ENCODE measurements around the gene ZDHHC13. TPM values are rescaled to one million over a fixed set of nuclear protein-coding genes. Genes with fewer than 3 reads are reported as not detected.
"Not testable (repeated sequence)": the region's sequence is repeated elsewhere in the genome, so short reads cannot be mapped to it uniquely, and the experiment has no call there.

ZDHHC13 gene
- polyA plus RNA-seq, 4 donors = 5.7 to 21.7 (median 14.5) TPM

DNA sequence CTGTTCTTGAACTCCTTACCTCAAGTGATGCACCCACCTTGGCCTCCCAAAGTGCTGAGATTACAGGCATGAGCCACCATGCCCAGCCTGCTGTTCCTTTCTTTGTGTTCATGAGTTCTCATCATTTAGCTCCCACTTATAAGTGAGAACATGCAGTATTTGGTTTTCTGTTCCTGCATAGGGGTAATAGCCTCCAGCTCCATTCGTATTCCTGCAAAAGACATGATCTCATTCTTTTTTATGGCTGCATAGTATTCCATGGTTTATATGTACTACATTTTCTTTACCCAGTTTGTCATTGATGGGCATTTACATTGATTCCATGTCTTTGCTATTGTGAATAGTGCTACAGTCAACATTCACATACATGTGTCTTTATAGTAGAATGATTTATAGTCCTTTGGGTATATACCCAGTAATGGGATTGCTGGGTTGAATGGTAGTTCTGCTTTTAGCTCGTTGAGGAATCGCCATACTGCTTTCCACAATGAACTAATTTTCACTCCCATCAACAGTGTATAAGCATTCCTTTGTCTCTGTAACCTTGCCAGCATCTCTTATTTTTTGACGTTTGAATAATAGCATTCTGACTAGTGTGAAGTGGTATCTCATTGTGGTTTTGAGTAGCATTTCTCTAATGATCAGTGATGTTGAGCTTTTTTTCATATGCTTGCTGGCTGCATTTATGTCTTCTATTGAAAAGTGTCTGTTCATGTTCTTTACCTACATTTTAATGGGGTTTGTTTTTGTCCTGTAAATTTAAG is 9.8 kb downstream of the ZDHHC13 start:
- H3K27me3 ChIP-seq (ENCODE audit: control insufficient read depth in 3 of 3, insufficient read depth in 3 of 3, low read length in 3 of 3); H3K4me3 ChIP-seq (ENCODE audit: low read depth in 1 of 3, low read length in 3 of 3); DNase-seq; FAIRE-seq; H3K4me1 ChIP-seq (ENCODE audit: control insufficient read depth in 3 of 3, insufficient read depth in 2 of 3, low read depth in 1 of 3, low read length in 2 of 3); H3K9me3 ChIP-seq (ENCODE audit: control insufficient read depth in 2 of 2, insufficient read depth in 1 of 2, low read depth in 1 of 2, low read length in 1 of 2); H3K27ac ChIP-seq (ENCODE audit: low read depth in 1 of 3, low read length in 2 of 3); H3K36me3 ChIP-seq (ENCODE audit: control insufficient read depth in 3 of 3, insufficient read depth in 2 of 3, low read depth in 1 of 3, low read length in 3 of 3): not testable (repeated sequence)
- WGBS, 3 donors = 93 to 96% (median 94%) methylated on average over 4 of the region's 4 CpGs

DNA sequence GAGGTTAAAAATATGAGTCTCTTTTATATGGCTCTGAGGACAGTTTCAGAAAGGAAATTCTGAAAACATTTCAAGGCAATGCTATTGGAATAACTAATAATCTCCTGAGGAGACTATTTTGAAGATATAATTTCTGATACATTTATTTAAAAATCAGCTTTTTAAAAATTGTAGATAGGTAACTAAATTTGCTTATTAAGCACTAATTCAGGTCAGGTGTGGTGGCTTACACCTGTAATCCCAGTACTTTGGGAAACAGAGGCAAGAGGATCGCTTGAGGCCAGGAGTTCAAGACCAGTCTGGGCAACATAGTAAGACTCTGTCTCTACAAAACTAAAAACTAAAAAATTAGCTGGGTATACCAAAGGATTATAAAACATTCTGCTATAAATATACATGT is 17.0 kb downstream of the ZDHHC13 start:
- FAIRE-seq (no peak), DNase-seq (no peak)
- peaks cover 0 to 22% of the 10 kb centered on the region in 2 donors for H3K9me3 ChIP-seq (ENCODE audit: control insufficient read depth in 2 of 2, insufficient read depth in 1 of 2, low read depth in 1 of 2, low read length in 1 of 2)
- peaks cover 0 to 10% (median 3%) of the 10 kb centered on the region in 3 donors for H3K36me3 ChIP-seq (ENCODE audit: control insufficient read depth in 3 of 3, insufficient read depth in 2 of 3, low read depth in 1 of 3, low read length in 3 of 3)
- no peaks in the 10 kb centered on the region for H3K4me1 ChIP-seq (ENCODE audit: control insufficient read depth in 3 of 3, insufficient read depth in 2 of 3, low read depth in 1 of 3, low read length in 2 of 3)
- no peaks in the 10 kb centered on the region for H3K27me3 ChIP-seq (ENCODE audit: control insufficient read depth in 3 of 3, insufficient read depth in 3 of 3, low read length in 3 of 3)
- H3K27ac ChIP-seq (ENCODE audit: low read depth in 1 of 3, low read length in 2 of 3) = no peak overlapping the region
- 98 to 100% (median 100%) methylated on average over 1 of the region's 1 CpG for WGBS, 3 donors
- H3K4me3 ChIP-seq (ENCODE audit: low read depth in 1 of 3, low read length in 3 of 3) = no peak overlapping the region

DNA sequence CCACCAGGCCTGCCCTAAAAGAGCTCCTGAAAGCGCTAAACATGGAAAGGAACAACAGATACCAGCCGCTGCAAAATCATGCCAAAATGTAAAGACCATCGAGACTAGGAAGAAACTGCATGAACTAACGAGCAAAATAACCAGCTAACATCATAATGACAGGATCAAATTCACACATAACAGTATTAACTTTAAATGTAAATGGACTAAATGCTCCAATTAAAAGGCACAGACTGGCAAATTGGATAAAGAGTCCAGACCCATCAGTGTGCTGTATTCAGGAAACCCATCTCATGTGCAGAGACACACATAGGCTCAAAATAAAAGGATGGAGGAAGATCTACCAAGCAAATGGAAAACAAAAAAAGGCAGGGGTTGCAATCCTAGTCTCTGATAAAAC is 19.9 kb downstream of the ZDHHC13 start:
- WGBS, 3 donors = 96 to 99% (median 99%) methylated on average over 4 of the region's 4 CpGs
- H3K27me3 ChIP-seq (ENCODE audit: control insufficient read depth in 3 of 3, insufficient read depth in 3 of 3, low read length in 3 of 3) = not testable (repeated sequence)

DNA sequence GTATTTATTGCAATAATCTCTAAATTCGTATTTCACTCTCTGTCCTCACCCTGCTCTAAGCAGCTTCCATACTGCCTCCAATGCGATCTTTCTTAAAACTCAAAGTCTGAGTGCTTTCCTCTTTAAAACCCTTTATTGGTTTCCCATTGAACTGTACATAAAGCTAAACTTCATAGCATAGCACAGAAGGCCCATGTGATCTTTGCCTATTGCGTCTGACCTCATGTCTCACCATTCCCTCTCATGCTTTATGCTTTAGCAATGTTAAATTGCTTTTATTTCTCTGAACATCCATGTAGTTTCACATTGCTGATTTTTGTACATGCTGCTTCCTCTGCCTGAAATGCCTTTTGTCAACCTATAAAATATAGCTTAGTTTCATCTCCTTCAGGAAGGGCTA is 28.4 kb downstream of the ZDHHC13 start:
- 61 to 74% (median 61%) methylated on average over 3 of the region's 3 CpGs for WGBS, 3 donors

More for the DNA sequence above, 19.9 kb downstream of the ZDHHC13 start:
- FAIRE-seq; DNase-seq; H3K4me3 ChIP-seq (ENCODE audit: low read depth in 1 of 3, low read length in 3 of 3); H3K36me3 ChIP-seq (ENCODE audit: control insufficient read depth in 3 of 3, insufficient read depth in 2 of 3, low read depth in 1 of 3, low read length in 3 of 3); H3K4me1 ChIP-seq (ENCODE audit: control insufficient read depth in 3 of 3, insufficient read depth in 2 of 3, low read depth in 1 of 3, low read length in 2 of 3); H3K27ac ChIP-seq (ENCODE audit: low read depth in 1 of 3, low read length in 2 of 3): not testable (repeated sequence)
- H3K9me3 ChIP-seq (ENCODE audit: control insufficient read depth in 2 of 2, insufficient read depth in 1 of 2, low read depth in 1 of 2, low read length in 1 of 2) = peaks cover 0 to 14% of the 10 kb centered on the region in 2 donors

DNA sequence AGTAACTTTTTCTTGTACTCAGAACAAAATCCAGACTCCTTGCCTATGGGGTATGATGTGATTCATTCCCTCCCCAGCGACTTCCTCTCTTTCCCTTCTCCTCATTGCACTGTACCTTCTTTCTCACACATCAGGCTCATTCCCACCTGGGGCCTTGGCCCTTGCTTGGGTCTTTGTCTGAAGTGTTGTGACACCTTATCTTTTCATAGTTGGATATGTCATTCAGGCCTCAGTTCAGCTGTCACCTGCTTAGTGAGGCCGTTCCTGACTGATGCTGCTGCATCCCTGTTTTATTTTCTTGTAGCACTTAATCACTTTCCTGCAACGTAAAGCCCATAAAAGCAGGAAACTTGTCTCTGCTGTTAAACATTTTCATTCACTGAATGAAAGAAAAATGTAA is 39.9 kb downstream of the ZDHHC13 start:
- 51 to 69% (median 54%) methylated on average over 3 of the region's 3 CpGs for WGBS, 3 donors
- DNase-seq (no peak), FAIRE-seq (no peak)
- Histone ChIP-seq H3K27ac (ENCODE audit: low read depth in 1 of 3, low read length in 2 of 3) (no peak overlapping the region), H3K9me3 (ENCODE audit: control insufficient read depth in 2 of 2, insufficient read depth in 1 of 2, low read depth in 1 of 2, low read length in 1 of 2) (no peaks in the 10 kb centered on the region), H3K4me1 (ENCODE audit: control insufficient read depth in 3 of 3, insufficient read depth in 2 of 3, low read depth in 1 of 3, low read length in 2 of 3) (no peaks in the 10 kb centered on the region), H3K36me3 (ENCODE audit: control insufficient read depth in 3 of 3, insufficient read depth in 2 of 3, low read depth in 1 of 3, low read length in 3 of 3) (peaks cover 4 to 10% (median 5%) of the 10 kb centered on the region in 3 donors), H3K4me3 (ENCODE audit: low read depth in 1 of 3, low read length in 3 of 3) (no peak overlapping the region), H3K27me3 (ENCODE audit: control insufficient read depth in 3 of 3, insufficient read depth in 3 of 3, low read length in 3 of 3) (no peaks in the 10 kb centered on the region)

More for the DNA sequence above, 28.4 kb downstream of the ZDHHC13 start:
- no peak for FAIRE-seq
- Histone ChIP-seq H3K27ac (ENCODE audit: low read depth in 1 of 3, low read length in 2 of 3) (no peak overlapping the region), H3K9me3 (ENCODE audit: control insufficient read depth in 2 of 2, insufficient read depth in 1 of 2, low read depth in 1 of 2, low read length in 1 of 2) (no peaks in the 10 kb centered on the region), H3K4me3 (ENCODE audit: low read depth in 1 of 3, low read length in 3 of 3) (no peak overlapping the region), H3K27me3 (ENCODE audit: control insufficient read depth in 3 of 3, insufficient read depth in 3 of 3, low read length in 3 of 3) (no peaks in the 10 kb centered on the region), H3K36me3 (ENCODE audit: control insufficient read depth in 3 of 3, insufficient read depth in 2 of 3, low read depth in 1 of 3, low read length in 3 of 3) (no peaks in the 10 kb centered on the region), H3K4me1 (ENCODE audit: control insufficient read depth in 3 of 3, insufficient read depth in 2 of 3, low read depth in 1 of 3, low read length in 2 of 3) (no peaks in the 10 kb centered on the region)
- DNase-seq = no peak

DNA sequence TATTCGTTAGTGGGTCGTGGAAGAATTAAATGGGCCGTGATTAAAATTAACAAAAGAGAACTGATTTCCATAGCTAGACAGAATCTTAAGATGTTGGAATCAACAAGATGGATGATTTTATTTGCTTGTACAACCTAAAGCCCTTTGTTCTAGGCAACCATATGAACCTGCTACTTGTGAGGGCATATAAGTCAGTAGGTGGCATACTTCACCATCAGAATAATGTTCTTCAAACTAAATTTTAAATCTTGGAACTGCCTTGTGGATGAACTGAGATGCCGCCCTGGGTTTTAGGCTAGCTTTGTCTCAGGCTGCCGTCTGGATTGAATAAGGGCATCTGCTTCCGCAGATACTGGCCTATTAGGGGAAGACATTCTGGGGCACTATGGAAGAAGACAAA is 43.9 kb downstream of the ZDHHC13 start:
- Histone ChIP-seq H3K9me3 (ENCODE audit: control insufficient read depth in 2 of 2, insufficient read depth in 1 of 2, low read depth in 1 of 2, low read length in 1 of 2) (no peaks in the 10 kb centered on the region), H3K27ac (ENCODE audit: low read depth in 1 of 3, low read length in 2 of 3) (no peak overlapping the region), H3K4me3 (ENCODE audit: low read depth in 1 of 3, low read length in 3 of 3) (no peak overlapping the region), H3K36me3 (ENCODE audit: control insufficient read depth in 3 of 3, insufficient read depth in 2 of 3, low read depth in 1 of 3, low read length in 3 of 3) (peaks cover 4 to 6% (median 5%) of the 10 kb centered on the region in 3 donors), H3K27me3 (ENCODE audit: control insufficient read depth in 3 of 3, insufficient read depth in 3 of 3, low read length in 3 of 3) (no peaks in the 10 kb centered on the region), H3K4me1 (ENCODE audit: control insufficient read depth in 3 of 3, insufficient read depth in 2 of 3, low read depth in 1 of 3, low read length in 2 of 3) (no peaks in the 10 kb centered on the region)
- 89 to 94% (median 93%) methylated on average over 6 of the region's 6 CpGs for WGBS, 3 donors
- DNase-seq = no peak
- no peak for FAIRE-seq

DNA sequence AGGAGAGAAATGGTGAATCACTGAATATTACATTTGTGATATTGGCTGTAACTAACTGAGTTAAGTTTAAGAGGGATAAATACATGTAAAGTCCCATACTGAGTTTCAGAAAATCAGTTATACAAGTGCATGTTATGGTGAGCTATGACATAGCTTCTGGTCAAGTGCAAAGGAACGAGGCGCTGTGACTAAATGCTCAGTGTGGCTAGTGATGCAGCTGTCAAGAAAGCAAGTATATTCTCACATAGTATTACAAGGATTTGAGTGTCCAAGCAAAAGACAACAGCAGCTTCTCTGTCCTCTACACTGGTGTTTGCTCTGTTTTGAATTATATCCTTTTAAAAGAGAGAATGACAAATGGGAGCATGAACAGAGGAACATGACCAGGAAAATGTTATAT is 44.7 kb downstream of the ZDHHC13 start:
- no peaks in the 10 kb centered on the region for H3K9me3 ChIP-seq (ENCODE audit: control insufficient read depth in 2 of 2, insufficient read depth in 1 of 2, low read depth in 1 of 2, low read length in 1 of 2)
- FAIRE-seq (no peak), DNase-seq (no peak)
- H3K4me3 ChIP-seq (ENCODE audit: low read depth in 1 of 3, low read length in 3 of 3) = no peak overlapping the region
- whole genome bisulfite sequencing, 3 donors = 97 to 98% (median 97%) methylated on average over 2 of the region's 2 CpGs
- H3K27me3 ChIP-seq (ENCODE audit: control insufficient read depth in 3 of 3, insufficient read depth in 3 of 3, low read length in 3 of 3) = no peaks in the 10 kb centered on the region
- H3K27ac ChIP-seq (ENCODE audit: low read depth in 1 of 3, low read length in 2 of 3) = no peak overlapping the region
- peaks cover 4 to 5% (median 4%) of the 10 kb centered on the region in 3 donors for H3K36me3 ChIP-seq (ENCODE audit: control insufficient read depth in 3 of 3, insufficient read depth in 2 of 3, low read depth in 1 of 3, low read length in 3 of 3)
- H3K4me1 ChIP-seq (ENCODE audit: control insufficient read depth in 3 of 3, insufficient read depth in 2 of 3, low read depth in 1 of 3, low read length in 2 of 3) = no peaks in the 10 kb centered on the region

DNA sequence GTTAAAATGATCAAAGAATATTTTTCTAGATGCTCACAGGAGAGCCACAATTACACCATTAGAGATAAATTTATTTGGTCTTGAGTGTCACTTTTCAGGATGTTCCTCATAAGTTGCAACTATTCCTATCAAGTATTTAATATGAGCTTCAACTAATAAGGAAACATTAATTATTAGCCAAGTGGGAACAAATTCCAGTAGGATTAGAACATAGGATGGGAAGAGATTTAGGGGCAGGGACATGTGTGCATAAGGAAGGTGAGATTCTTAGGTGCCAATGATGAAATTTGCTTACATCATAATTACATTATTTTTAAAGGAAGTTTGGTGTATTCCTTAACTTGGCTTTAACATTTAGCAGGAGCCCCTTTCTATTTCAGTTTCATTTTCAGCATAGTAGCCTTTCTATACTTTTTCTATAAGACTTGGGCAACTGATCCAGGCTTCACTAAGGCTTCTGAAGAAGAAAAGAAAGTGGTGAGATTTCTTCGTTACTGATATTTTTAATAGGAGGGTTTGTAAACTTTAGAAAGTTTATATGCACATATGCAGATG is 46.1 kb downstream of the ZDHHC13 start:
- WGBS, 3 donors = 69 to 81% (median 76%) methylated on average over 1 of the region's 1 CpG
- no peak overlapping the region for H3K27ac ChIP-seq (ENCODE audit: low read depth in 1 of 3, low read length in 2 of 3)
- peak; percentile 46 to 74 for DNase-seq

More for the DNA sequence above, 46.1 kb downstream of the ZDHHC13 start:
- Histone ChIP-seq H3K36me3 (ENCODE audit: control insufficient read depth in 3 of 3, insufficient read depth in 2 of 3, low read depth in 1 of 3, low read length in 3 of 3) (peaks cover 4 to 8% (median 4%) of the 10 kb centered on the region in 3 donors), H3K27me3 (ENCODE audit: control insufficient read depth in 3 of 3, insufficient read depth in 3 of 3, low read length in 3 of 3) (no peaks in the 10 kb centered on the region), H3K4me3 (ENCODE audit: low read depth in 1 of 3, low read length in 3 of 3) (no peak overlapping the region), H3K4me1 (ENCODE audit: control insufficient read depth in 3 of 3, insufficient read depth in 2 of 3, low read depth in 1 of 3, low read length in 2 of 3) (no peaks in the 10 kb centered on the region), H3K9me3 (ENCODE audit: control insufficient read depth in 2 of 2, insufficient read depth in 1 of 2, low read depth in 1 of 2, low read length in 1 of 2) (no peaks in the 10 kb centered on the region)
- no peak for FAIRE-seq
